Right atrium auricular region (tissue), 2 donors: ENCODE measurements around the gene FIBIN. TPM values are rescaled to one million over a fixed set of nuclear protein-coding genes. Genes with fewer than 3 reads are reported as not detected.
A peak's percentile ranks its signal among the peaks of the same experiment; 100 is the strongest.

Experiments
- DNase-seq: peaks from one replicate; pipeline ENCODE4 v3.0.0-alpha.2; 2019; ENCODE audit warnings: low spot score
- H3K27ac ChIP-seq, 2 donors: fragments of 200-600 bp; sonication (generic); 1 replicate in 1 of 2; 2 replicates in 1 of 2; pipeline ENCODE4 v1.5.1; 2016 to 2019
- H3K27me3 ChIP-seq, 2 donors: fragments of 200-600 bp; sonication (generic); one replicate each; pipeline versions ENCODE4 v1.5.1 to v1.6.0; 2017 to 2019
- H3K36me3 ChIP-seq: fragments of 200-600 bp; sonication (generic); one replicate; pipeline ENCODE4 v1.5.1; 2016
- H3K4me1 ChIP-seq, 2 donors: fragments of 200-600 bp; sonication (generic); one replicate each; pipeline versions ENCODE4 v1.5.1 to v1.6.0; 2017 to 2019
- H3K4me3 ChIP-seq, 2 donors: fragments of 200-600 bp; sonication (generic); 1 replicate in 1 of 2; 2 replicates in 1 of 2; pipeline ENCODE4 v1.5.1; 2017 to 2019; ENCODE audit warnings: mild to moderate bottlenecking in 1 of 2, moderate library complexity in 1 of 2
- H3K9me3 ChIP-seq, 2 donors: fragments of 200-600 bp; sonication (generic); one replicate each; pipeline ENCODE4 v1.5.1; 2019
- total RNA-seq, 2 donors: library from RNA; depleted of rRNA; stranded (reverse); fragments of >200 nt; gene quantifications; one replicate each; pipeline ENCODE4 v1.1.0, GENCODE V29; 2016
- TF ChIP-seq, protein P1 (sequence below), 2 donors: fragments of 200-600 bp; sonication (generic); IDR thresholded peaks; one replicate each; pipeline ENCODE4 v1.5.1; 2019; ENCODE audit warnings: antibody characterized with exemption in 2 of 2

FIBIN gene
- total RNA-seq, 2 donors from 2014 or later: 13.9 to 25.5 TPM

- DNase-seq: no peak
- Histone ChIP-seq H3K27ac (peak overlapping the region in 1 of 2 donors; percentile 59), H3K27me3 (no peaks in the 10 kb centered on the region), H3K9me3 (peaks cover 0 to 18% of the 10 kb centered on the region in 2 donors), H3K4me3 (no peak overlapping the region), H3K4me1 (no peaks in the 10 kb centered on the region), H3K36me3 (no peaks in the 10 kb centered on the region)
- TF ChIP-seq, protein P1, sequence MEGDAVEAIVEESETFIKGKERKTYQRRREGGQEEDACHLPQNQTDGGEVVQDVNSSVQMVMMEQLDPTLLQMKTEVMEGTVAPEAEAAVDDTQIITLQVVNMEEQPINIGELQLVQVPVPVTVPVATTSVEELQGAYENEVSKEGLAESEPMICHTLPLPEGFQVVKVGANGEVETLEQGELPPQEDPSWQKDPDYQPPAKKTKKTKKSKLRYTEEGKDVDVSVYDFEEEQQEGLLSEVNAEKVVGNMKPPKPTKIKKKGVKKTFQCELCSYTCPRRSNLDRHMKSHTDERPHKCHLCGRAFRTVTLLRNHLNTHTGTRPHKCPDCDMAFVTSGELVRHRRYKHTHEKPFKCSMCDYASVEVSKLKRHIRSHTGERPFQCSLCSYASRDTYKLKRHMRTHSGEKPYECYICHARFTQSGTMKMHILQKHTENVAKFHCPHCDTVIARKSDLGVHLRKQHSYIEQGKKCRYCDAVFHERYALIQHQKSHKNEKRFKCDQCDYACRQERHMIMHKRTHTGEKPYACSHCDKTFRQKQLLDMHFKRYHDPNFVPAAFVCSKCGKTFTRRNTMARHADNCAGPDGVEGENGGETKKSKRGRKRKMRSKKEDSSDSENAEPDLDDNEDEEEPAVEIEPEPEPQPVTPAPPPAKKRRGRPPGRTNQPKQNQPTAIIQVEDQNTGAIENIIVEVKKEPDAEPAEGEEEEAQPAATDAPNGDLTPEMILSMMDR (IDR thresholded peaks at IDR 0.05): no peak
These were observed 8.4 kb upstream of the FIBIN start for GRCh38 chr11:26985470-26985869.

GRCh38 chr11:26985943-26986342, 8.0 kb upstream of the FIBIN start:
- H3K27me3 ChIP-seq: no peaks in the 10 kb centered on the region
- H3K9me3 ChIP-seq: peaks cover 0 to 16% of the 10 kb centered on the region in 2 donors
- no peaks in the 10 kb centered on the region for H3K4me1 ChIP-seq
- H3K4me3 ChIP-seq: no peak overlapping the region
- no peak for DNase-seq
- TF ChIP-seq, protein P1 (IDR thresholded peaks at IDR 0.05): no peak
- H3K36me3 ChIP-seq: no peaks in the 10 kb centered on the region
- peak overlapping the region in 1 of 2 donors; percentile 59 for H3K27ac ChIP-seq

GRCh38 chr11:26987272-26987671, 6.6 kb upstream of the FIBIN start:
- TF ChIP-seq, protein P1 (IDR thresholded peaks at IDR 0.05): no peak
- DNase-seq: no peak
- H3K27ac ChIP-seq: peak overlapping the region in 1 of 2 donors; percentile 16

DNA sequence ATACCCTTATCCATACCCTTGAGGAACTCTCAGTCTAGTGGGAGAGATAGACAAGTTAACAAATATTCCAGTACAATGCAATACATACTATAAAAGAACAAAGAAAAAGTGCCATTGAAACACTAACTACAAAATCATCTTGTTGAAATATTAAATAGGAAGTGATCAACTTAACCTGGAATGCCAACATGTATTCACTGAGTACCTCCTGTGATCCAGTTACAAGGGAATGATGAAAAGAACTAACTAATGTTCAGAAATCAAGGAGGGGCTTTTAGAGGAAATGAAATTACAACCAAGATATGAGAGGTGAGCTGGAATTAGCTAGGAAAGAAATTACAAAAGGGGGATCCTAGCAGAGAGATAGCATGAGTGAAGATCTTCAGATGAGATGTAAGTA, 6.2 kb upstream of the FIBIN start:
- Histone ChIP-seq H3K4me1 (no peaks in the 10 kb centered on the region), H3K4me3 (no peak overlapping the region), H3K27me3 (no peaks in the 10 kb centered on the region), H3K9me3 (peaks cover 0 to 6% of the 10 kb centered on the region in 2 donors), H3K27ac (no peak overlapping the region), H3K36me3 (no peaks in the 10 kb centered on the region)
- DNase-seq: no peak
- TF ChIP-seq, protein P1 (IDR thresholded peaks at IDR 0.05): no peak

More at GRCh38 chr11:26987272-26987671, 6.6 kb upstream of the FIBIN start:
- Histone ChIP-seq H3K4me3 (no peak overlapping the region), H3K27me3 (no peaks in the 10 kb centered on the region), H3K36me3 (no peaks in the 10 kb centered on the region), H3K9me3 (peaks cover 0 to 11% of the 10 kb centered on the region in 2 donors), H3K4me1 (no peaks in the 10 kb centered on the region)

DNA sequence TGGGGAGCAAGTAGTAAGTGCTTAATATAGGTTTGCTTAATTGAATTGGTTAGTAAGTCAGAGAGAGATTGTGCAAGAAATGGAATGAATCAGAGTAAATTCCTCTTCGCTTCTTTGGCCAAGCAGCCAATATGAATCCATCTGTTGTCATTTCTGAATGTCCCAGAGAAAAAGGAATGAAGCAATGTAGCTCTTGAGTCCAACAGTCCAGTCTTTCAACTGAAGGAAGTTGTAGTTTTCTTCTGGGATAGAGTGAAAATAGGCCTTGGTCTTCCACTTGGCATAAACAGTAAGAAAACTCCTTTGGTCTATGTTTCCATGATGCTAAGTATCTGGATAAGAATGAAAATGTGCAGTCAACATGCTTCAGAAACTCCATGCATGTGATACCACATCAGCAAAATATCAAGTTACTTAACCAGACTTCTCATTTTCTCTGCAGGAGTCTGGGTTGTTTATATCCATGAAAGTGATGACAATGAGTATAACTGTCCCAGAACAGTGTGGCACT, 1.8 kb upstream of the FIBIN start:
- no peaks in the 10 kb centered on the region for H3K27me3 ChIP-seq
- peak overlapping the region; percentile 83 for H3K27ac ChIP-seq
- H3K36me3 ChIP-seq: no peaks in the 10 kb centered on the region
- no peak overlapping the region for H3K4me3 ChIP-seq
- H3K9me3 ChIP-seq: no peaks in the 10 kb centered on the region
- TF ChIP-seq, protein P1 (IDR thresholded peaks at IDR 0.05): no peak
- no peaks in the 10 kb centered on the region for H3K4me1 ChIP-seq
- no peak for DNase-seq

DNA sequence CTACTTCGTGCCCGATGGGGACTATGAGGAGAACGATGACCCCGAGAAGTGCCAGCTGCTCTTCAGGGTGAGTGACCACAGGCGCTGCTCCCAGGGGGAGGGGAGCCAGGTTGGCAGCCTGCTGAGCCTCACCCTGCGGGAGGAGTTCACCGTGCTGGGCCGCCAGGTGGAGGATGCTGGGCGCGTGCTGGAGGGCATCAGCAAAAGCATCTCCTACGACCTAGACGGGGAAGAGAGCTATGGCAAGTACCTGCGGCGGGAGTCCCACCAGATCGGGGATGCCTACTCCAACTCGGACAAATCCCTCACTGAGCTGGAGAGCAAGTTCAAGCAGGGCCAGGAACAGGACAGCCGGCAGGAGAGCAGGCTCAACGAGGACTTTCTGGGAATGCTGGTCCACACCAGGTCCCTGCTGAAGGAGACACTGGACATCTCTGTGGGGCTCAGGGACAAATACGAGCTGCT, 751 bp downstream of the FIBIN start:
- TF ChIP-seq, protein P1 (IDR thresholded peaks at IDR 0.05): no peak
- Histone ChIP-seq H3K36me3 (no peaks in the 10 kb centered on the region), H3K27ac (peak overlapping the region; percentile 83), H3K4me1 (no peaks in the 10 kb centered on the region), H3K4me3 (peak overlapping the region; percentile 50 to 58), H3K9me3 (no peaks in the 10 kb centered on the region), H3K27me3 (no peaks in the 10 kb centered on the region)
- DNase-seq: no peak
